ENCODE results near the gene UBXN2A.
A peak's percentile ranks its signal among the peaks of the same experiment; 100 is the strongest.
"Not testable (repeated sequence)": the region's sequence is repeated elsewhere in the genome, so short reads cannot be mapped to it uniquely, and the experiment has no call there.

The UBXN2A gene

DNA sequence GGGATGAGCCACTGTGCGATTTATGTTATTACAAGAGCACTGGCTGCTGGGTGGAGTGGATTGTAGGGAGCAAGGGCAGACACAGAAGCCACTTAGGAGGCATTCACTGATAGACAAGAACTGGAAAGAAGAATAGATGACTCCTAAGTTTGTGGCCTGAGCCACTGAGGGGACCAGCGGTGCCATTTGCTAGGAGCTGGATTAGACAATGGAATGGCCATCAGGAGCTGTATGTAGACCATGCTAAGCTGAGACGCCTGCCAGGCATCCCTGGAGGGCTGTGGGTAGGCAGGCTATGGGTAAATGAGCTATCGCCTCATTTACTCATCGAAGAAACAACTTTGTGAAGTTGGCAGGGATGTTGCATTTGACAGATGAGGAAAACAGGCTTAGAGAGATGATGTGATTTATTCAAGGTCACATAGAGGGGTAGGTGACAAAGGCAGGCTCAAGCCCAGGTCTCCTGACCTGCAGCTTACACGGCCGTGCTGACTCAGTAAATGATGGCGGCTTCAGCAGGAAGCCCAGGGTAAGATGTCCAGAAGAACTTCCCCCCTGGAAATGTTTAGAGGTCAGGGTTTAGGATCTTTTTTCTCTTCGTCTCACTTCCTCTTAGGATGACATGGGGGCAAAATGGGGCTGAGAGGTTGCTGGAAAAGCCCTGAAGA, 72.4 kb downstream of the UBXN2A start:
- no peak for DNase-seq (ENCODE audit: low spot score)

DNA sequence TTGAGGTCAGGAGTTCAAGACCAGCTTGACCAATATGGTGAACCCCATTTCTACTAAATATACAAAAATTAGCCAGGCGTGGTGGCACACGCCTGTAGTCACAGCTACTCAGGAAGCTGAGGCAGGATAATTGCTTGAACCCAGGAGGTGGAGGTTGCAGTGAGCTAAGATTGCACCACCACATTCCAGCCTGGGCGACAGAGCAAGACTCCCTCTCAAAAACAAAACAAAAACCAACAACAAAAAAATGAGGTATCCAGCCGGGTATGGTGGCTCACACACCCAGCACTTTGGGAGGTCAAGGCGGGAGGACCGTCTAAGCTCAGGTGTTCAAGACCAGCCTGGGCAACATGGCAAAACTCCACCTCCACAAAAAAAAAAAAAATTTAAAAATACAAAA, 74.6 kb downstream of the UBXN2A start:
- not testable (repeated sequence) for DNase-seq (ENCODE audit: low spot score)

DNA sequence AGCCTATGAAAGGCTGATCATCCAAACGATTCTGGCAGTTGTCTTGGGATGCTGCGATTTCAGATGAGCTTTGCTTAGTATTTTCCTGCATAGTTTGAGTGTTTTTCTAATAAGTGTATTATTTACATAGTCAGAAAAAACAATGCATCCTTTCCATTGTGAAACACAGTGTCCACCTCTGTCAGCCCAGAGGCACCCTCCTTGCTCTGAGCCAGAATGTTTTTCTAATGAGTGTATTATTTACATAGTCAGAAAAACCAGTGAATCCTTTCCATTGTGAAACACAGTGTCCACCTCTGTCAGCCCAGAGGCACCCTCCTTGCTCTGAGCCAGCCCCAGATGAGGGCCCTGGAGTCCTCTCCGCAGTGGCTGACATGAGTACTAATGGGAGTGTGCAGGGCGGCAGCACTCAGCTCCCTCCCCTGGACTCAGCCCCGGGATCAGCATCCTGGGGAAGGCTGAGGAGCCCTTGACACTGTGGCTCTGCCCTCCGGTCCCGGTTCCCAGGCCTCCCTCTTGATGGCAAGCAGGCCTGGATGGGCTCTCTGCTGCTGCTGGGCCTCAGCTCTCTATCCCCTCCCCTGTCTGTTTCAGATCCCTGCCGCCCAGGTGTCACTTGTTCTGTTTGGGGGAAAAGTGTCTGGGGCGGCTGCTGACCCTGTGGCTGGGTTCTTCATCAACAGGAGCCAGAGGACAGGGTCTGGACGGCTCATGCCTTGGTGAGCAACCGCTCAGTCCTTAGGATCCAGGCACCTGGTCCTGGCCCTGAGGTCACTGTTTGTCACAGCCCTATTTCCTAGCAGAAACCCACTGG, 75.5 kb downstream of the UBXN2A start:
- DNase-seq (ENCODE audit: low spot score) = peak; percentile 70

DNA sequence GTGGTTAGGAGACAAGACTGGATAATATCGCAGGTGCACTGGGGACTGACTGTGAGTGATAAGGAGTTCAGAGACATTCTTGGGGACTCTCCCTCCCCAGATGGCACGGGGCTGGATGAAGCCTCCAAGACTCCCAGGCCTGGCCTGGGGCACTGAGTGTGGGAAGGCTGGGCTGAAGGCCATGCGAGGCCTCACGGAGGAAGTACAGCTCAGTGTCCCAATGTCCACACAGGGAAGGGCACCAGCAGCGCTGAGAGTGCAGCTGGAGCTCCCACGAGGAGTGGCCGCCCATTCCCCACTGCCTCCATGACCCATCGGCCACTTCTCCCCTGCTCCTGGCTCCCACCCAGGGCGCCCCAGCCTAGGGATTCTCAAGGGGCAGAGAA, 76.1 kb downstream of the UBXN2A start:
- no peak for DNase-seq (ENCODE audit: low spot score)

DNA sequence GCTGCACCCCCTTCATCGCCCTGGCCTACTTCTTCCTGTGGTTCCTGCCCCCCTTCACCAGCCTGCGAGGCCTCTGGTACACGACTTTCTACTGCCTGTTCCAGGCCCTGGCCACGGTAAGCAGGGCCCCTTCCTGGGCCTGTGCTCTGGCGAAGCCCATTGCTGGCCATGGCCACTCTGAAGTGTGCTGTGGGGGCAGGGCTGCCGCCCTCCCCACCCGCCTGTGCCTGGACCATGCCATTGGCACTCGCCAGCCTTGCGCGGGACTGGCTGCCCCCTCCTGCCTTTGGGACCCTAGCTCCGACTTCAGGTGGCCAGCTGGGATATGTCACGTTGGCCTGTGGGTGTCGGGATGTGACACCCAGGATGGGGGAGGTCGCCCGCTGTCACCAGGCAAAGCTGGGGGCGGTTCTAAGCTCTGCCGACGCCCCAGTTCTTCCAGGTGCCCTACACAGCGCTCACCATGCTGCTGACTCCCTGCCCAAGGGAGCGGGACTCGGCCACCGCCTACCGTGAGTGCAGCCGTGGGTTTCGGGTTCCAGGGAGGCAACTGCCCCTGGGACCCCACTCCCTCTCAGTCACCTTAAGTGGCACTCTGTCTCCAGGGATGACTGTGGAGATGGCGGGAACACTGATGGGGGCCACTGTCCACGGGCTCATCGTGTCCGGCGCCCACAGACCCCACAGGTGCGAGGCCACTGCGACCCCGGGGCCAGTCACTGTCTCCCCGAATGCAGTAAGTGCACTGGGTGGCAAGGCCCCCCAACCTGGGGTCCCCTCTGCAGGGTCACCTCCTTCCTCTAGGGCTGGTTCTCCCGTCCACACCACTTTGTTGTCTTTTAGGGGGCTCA, 76.8 kb downstream of the UBXN2A start:
- DNase-seq (ENCODE audit: low spot score) = no peak

DNA sequence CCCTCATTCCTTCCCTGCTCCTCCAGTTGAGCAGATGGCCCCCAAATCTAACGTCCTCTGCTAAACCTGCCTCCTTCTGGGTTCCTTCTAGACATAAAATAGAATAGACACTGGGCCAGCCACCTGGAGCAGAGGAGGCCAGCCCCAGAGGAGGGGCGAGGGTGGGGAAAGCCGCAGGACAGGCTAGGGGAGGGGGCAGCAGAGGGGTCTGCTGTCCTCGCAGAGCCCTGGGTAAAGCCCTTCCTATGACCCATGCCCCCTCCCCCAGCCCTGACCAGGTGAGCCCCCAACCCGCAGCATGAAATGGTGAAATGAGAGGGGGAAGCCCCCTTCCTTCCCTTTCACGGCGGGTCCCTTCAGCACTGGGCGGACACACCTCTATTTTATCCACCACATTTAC, 77.4 kb downstream of the UBXN2A start:
- no peak for DNase-seq (ENCODE audit: low spot score)

DNA sequence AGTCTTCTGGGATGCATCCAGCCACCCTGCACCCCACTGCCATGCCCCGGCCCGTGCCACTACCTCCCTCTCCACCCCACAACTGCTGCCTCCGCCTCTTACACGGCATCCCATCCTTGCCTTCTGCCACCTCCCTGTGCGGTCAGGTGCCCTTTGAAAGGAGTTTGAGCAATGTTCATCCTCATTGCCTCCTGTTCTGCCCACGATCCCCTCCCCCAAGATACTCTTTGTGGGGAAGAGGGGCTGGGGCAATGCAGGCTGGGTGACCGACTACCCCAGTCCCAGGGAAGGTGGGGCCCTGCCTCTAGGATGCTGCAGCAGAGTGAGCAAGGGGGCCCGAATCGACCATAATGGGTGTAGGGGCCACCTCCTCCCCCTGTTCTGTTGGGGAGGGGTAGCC, 78.0 kb downstream of the UBXN2A start:
- DNase-seq (ENCODE audit: low spot score) = no peak

DNA sequence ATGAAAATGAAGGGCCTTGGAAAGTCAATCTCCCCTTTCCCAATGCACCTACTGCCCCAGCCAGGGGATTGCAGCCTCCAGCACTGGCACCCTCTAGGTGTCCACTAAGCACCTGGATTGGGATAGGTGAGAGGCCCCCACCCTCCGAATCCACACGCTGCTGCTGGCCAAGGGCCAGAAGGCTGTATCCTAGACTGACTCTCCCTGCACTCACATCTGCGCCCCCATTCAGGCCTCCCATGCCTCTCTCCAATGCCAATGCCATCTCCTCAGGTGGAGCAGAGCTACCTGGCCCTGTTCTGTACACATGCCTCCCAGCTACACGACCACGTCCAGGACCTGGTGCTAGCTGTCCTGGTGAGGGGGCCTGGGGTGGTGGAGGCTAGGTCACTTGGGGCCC, 79.5 kb downstream of the UBXN2A start:
- DNase-seq (ENCODE audit: low spot score) = no peak

DNA sequence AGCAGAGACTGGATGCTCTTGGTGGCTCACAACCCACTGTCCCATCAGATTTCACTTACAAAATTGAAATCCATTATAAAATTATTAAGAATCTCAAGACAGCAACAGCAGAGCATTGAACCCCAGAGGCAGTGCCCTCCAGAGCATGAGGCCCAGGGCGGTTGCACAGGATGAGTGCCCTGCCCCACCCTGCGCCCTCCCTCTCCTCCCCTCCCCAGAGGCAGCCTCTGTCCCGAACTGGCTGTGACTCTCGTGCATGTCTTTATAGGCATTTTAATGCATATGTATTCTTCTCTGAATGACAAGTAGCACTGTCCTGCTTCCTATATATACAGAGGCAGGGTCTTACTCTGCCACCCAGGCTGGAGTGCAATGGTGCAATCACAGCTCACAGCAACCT, 80.0 kb downstream of the UBXN2A start:
- DNase-seq (ENCODE audit: low spot score) = no peak

DNA sequence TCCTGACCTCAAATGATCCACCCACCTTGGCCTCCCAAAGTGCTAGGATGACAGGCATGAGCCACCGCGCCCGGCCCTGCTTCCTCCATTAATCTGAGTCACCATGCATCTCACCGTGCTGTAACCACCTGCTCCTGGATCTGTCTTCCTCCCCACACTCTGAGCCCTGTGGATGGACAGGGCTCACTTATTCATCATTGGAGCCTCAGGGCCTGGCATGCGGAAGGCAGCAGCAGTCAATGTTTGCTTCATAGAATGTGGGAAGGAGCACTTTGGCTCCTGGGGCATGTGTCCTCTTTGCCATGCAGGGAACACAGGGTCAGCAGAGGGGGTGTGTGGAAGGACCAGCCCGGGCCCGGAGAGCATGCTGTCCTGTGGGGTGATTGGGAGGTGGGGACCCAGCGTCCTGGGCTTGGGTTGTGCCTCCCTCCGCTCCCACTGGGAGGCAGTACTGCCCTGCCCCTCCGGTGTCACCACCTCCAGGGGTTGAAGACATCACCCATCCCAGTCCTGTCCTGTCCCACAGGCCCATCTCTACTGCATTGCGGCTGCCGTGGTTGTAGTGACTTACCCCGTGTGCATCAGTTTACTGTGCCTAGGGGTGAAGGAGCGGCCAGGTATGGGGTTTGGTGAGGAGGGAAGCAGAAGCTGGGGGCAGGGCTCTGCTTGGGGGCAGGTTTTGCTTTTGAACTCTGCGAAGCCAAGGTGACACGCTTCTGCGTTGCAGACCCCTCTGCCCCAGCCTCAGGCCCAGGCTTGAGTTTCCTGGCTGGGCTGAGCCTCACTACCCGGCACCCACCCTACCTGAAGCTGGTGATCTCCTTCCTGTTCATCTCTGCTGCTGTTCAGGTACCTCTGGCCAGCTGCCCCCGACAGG, 81.1 kb downstream of the UBXN2A start:
- DNase-seq (ENCODE audit: low spot score) = no peak

DNA sequence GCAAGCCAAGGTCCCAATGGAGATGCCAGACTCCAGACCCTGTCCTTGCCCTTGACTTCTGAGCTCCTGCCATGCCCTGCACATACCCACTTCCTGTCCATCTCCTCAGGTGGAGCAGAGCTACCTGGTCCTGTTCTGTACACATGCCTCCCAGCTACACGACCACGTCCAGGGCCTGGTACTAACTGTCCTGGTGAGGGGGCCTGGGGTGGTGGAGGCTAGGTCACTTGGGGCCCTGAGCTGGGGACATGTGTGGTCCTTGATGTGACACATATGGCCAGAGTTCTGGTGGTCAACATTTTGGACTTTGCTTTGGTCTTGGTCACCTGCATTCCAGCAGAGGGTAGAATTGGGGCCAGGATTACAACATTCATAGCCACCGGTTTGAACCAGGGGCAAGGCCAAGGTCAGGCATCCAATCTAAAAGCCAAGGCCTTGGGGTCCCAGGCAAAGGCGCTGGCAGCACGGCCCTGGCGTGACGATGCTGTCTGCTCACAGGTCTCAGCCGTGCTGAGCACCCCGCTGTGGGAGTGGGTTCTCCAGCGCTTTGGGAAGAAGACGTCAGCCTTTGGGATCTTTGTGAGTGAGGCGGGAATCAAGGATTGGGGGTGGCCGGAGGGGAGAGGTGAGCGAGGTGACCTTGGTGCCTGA, 82.2 kb downstream of the UBXN2A start:
- DNase-seq (ENCODE audit: low spot score) = no peak

DNA sequence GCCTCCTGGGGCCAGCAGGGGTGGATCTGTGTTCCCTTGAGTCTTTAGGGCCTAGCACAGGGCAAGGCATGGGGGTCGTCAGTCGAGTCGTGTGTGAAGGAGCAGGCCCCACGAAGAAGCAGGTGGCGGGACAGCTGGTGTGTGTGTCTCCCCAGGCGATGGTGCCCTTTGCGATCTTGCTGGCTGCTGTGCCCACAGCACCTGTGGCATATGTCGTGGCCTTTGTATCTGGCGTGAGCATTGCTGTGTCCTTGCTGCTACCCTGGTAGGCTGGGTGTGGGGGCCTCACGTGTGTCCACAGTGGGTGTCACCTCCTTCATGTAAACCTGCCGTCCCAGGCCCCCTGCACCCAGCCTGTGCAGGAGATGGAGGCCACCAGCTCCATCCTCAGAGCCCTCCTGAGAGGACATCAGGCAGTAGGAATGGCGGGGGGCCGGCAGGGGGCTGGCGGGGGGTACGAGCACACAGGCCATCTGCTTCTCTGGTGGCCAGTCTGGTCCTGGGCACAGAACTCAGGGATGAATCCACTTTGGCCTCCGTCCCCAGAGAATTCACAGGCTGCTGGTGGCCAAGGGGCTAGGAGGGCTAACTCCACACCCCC, 82.8 kb downstream of the UBXN2A start:
- DNase-seq (ENCODE audit: low spot score) = no peak

DNA sequence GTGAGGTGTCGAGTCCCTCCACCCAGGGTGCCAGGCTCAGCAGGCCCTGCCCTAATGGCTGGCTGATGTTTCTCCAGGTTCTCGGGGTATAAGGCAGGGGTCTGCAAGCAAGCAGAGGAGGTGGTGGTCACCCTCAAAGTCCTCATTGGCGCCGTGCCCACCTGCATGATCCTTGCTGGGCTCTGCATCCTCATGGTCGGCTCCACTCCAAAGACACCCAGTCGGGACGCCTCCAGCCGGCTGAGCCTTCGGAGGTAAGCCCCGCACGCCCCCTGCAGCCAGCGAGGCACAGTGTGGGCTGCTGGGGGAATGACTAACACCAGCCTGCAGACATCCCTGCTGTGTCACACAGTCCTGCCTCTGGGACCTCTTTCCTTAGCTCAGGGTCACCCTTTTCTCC, 83.8 kb downstream of the UBXN2A start:
- no peak for DNase-seq (ENCODE audit: low spot score)

DNA sequence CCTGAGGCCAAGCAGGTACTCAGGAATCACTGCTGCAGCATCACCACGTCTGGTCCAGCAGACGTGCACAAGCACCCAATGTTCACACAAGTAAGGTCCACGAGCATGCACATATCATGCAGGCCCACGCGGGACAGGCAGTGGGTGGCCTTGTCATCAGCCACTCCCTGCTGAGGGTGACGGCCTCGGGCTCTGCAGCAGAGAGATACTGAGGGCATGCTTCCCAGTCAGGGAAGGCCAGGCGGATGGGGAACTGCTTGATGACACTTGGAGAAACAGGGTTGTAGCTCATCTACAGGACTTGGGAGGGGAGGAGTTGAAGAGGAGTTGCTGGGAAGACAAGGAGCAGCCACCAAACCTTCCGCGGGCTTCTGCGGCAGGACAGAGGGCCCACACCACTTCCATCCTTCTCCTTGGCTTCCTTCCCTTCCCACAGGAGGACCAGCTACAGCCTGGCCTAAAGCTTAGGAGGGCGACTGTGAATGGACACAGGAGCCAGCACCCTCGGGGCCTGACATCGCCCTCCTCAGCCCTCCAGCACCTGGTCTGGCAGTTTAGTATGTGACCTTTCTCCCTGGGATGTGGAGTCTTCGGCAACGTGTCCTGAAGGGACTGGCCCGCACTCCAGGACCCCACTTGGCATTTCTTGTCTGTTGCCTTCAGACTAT, 84.9 kb downstream of the UBXN2A start:
- no peak for DNase-seq (ENCODE audit: low spot score)

DNA sequence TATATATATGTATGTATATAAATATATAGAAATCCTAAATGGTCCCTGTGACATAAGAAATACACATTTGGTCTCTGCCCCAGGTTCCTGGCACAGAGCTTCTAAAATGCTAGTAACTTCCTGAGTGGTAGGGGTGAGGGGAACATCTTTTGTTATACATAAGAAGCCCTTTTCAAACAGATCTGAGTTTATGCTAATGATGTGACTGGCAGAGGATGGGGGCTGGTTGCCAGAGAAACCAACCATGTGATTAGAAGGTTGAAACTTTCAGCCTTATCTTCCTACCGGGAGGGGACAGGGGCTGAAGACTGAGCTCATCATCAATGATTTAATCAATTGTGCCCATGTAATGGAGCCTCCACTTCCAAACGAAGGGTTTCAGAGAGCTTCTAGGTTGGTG, 86.0 kb downstream of the UBXN2A start:
- DNase-seq (ENCODE audit: low spot score) = no peak

DNA sequence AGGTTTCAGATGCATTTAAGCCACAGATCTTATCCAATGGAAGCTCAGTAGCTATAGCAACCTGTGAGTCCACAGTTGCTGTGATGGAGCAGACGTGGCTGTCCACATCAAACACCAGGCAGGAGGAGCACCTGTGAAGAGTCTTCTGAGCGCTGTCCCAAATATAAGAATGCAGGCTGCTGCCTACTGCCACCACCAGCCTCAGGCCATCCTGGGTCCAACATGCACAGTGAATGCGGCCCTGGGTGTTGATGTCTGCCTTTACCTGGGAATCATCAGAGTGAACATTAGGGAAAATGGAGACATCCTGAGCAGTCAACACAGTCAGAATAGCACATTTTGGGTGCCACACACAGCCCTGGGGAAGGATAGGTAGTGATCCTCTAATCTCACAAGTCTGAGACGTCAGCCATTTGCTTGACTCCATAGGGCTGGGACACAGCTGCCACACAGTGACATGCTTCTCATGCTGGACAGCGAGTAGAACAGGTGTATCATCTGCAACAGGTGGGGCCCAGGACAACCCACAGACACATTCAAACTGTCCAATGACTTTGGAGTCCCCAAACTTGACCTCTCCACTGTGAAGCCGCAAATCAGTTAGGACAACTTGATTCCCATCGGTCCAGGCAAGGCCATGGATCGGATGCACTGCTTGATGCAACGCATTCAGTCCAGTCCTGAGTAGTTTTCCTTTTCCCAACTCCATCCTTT, 98.7 kb downstream of the UBXN2A start:
- DNase-seq (ENCODE audit: low spot score) = no peak

DNA sequence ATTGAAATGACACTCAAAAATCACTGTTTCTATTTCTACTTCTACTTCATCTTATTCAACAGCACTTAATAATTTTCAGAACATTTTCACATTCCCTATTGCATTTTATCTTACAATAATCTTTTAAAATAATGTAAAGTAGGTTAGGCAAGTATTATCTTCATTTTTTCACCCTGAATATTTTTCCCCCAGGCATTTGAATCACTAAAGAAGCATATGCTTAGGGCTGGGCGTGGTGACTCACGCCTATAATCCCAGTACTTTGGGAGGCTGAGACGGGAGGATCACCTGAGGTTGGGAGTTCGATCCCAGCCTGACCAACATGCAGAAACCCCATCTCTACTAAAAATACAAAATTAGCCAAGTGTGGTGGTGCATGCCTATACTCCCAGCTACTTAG, 100.2 kb downstream of the UBXN2A start:
- no peak for DNase-seq (ENCODE audit: low spot score)

DNA sequence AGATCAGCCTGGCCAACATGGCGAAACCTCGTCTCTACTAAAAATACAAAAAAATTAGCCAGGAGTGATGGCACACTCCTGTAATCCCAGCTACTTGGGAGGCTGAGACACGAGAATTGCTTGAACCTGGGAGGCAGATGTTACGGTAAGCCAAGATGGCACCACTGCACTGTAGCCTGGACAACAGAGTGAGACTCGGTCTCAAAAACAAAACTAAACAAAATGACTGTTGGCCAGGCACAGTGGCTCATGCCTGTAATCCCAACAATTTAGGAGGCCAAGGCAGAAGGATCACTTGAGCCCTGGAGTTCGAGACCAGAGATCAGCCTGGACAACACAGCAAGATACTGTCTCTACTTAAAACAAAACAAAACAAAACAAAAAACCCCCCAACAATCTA, 102.9 kb downstream of the UBXN2A start:
- DNase-seq (ENCODE audit: low spot score) = not testable (repeated sequence)

Measured in kidney capillary endothelial cell (primary cell).